HepG2 (cell line): Measurements from ENCODE around the gene DDN. TPM values are rescaled to one million over a fixed set of nuclear protein-coding genes. Genes with fewer than 3 reads are reported as not detected.

Experiments
- ATAC-seq: fragments of 200-7000 bp; cut with Tn5 transposase; 3 replicates; pipeline ENCODE4 v1.9.1; 2020; ENCODE audit warnings: mild to moderate bottlenecking, moderate library complexity
- BruUV-seq: library from RNA; stranded (reverse); fragments of 400-500 nt; replicated peaks from 2 replicates; lab custom pipeline; 2021; lab: Mats Ljungman, UMichigan
- CTCF ChIA-PET: fragments of 300-600 bp; formaldehyde crosslinking; extraction: SDS; loops from one replicate; lab custom pipeline; 2021; ENCODE audit warnings: low total read pairs, inconsistent platforms, low intra/inter-chr PET ratio; lab: Yijun Ruan, JAX
- POLR2A ChIA-PET: fragments of 350-600 bp; sonication (Branson Sonifier 250); formaldehyde crosslinking; loops from one replicate; lab custom pipeline; 2020; ENCODE audit warnings: antibody characterized with exemption, inconsistent platforms; lab: Yijun Ruan, JAX
- DNase-seq: peaks from one replicate; pipeline ENCODE4 v3.0.0-alpha.2; 2015; ENCODE audit warnings: low spot score
- FAIRE-seq: peaks from 3 replicates; lab custom pipeline; 2011; peaks lifted over from hg19 to GRCh38; lab: Jason Lieb, UNC
- H2AFZ ChIP-seq: one replicate; pipeline ENCODE4 v1.6.1; 2011; ENCODE audit warnings: low read length, inconsistent platforms
- H3K27ac ChIP-seq: fragments of 300-600 bp; 3 replicates; pipeline ENCODE4 v1.8.0; 2011; ENCODE audit warnings: mixed run types, mild to moderate bottlenecking, mixed read lengths, low read length, inconsistent platforms; ENCODE audit not compliant: insufficient read depth; ENCODE audit errors: extremely low read length
- H3K27me3 ChIP-seq, 2 experiments: fragments of 200-600 bp in 1 of 2; 2 replicates in 1 of 2; 3 replicates in 1 of 2; pipeline versions ENCODE4 v1.6.0 to v1.8.0; 2011; ENCODE audit warnings: low read length in 2 of 2, mild to moderate bottlenecking in 2 of 2, moderate library complexity in 2 of 2, inconsistent platforms in 1 of 2; ENCODE audit not compliant: insufficient read depth in 2 of 2, control insufficient read depth in 1 of 2
- H3K36me3 ChIP-seq, 2 experiments: fragments of 200-600 bp in 1 of 2; replicated peaks in 1 of 2; 2 replicates in 1 of 2; 3 replicates in 1 of 2; pipeline versions ENCODE4 v1.5.1 to v1.8.0; 2011; ENCODE audit warnings: low read length in 2 of 2, inconsistent platforms in 1 of 2; ENCODE audit not compliant: insufficient read depth in 2 of 2, control insufficient read depth in 1 of 2
- H3K4me1 ChIP-seq: 2 replicates; pipeline ENCODE4 v1.5.1; 2012; ENCODE audit warnings: low read length, inconsistent platforms; ENCODE audit not compliant: insufficient read depth
- H3K4me2 ChIP-seq: 2 replicates; pipeline ENCODE4 v1.6.0; 2011; ENCODE audit warnings: low read depth, low read length, inconsistent platforms
- H3K4me3 ChIP-seq, 3 experiments: fragments of 200-600 bp in 1 of 3; sonication (generic), shearing (Covaris generic) in 1 of 3; replicated peaks in 1 of 3; 2 replicates each; pipeline ENCODE4 v1.5.1; 2011 to 2016; ENCODE audit warnings: low read length in 3 of 3, inconsistent platforms in 2 of 3, low read depth in 2 of 3, mild to moderate bottlenecking in 2 of 3, control low read depth in 1 of 3, mixed read lengths in 1 of 3; ENCODE audit not compliant: insufficient read depth in 1 of 3
- H3K79me2 ChIP-seq: one replicate; pipeline ENCODE4 v1.6.1; 2011; ENCODE audit warnings: low read length, inconsistent platforms; ENCODE audit not compliant: insufficient read depth
- H3K9ac ChIP-seq: 2 replicates; pipeline ENCODE4 v1.6.0; 2011; ENCODE audit warnings: mild to moderate bottlenecking, low read depth, low read length, inconsistent platforms; ENCODE audit not compliant: insufficient read depth
- H3K9me3 ChIP-seq: 2 replicates; pipeline ENCODE4 v1.5.1; 2012; ENCODE audit warnings: mild to moderate bottlenecking, low read length
- H4K20me1 ChIP-seq: 2 replicates; pipeline ENCODE4 v1.6.0; 2011; ENCODE audit warnings: inconsistent platforms, mild to moderate bottlenecking, low read length, moderate library complexity; ENCODE audit not compliant: insufficient read depth
- GABPA ChIP-seq, 2 experiments: IDR thresholded peaks; 2 replicates each; pipeline ENCODE4 v1.6.1; 2011 to 2016; ENCODE audit warnings: low read depth in 2 of 2, low read length in 1 of 2, missing biosample characterization in 1 of 2, missing genetic modification characterization in 1 of 2
- POLR2G ChIP-seq: fragments of 200-400 bp; formaldehyde crosslinking; IDR thresholded peaks from 2 replicates; pipeline ENCODE4 v1.6.1; 2018; ENCODE audit warnings: mild to moderate bottlenecking, low read depth, low read length, moderate library complexity
- RELA ChIP-seq: sonication (generic); formaldehyde crosslinking; IDR thresholded peaks from 2 replicates; pipeline ENCODE4 v1.4.0; 2020; ENCODE audit warnings: missing genetic modification reagents
- SIX4 ChIP-seq: sonication (generic); formaldehyde crosslinking; IDR thresholded peaks from 2 replicates; pipeline ENCODE4 v1.4.0; 2020; ENCODE audit warnings: missing genetic modification reagents
- SMARCC2 ChIP-seq: fragments of 450-650 bp; IDR thresholded peaks from 2 replicates; pipeline ENCODE4 v1.6.1; 2017; ENCODE audit warnings: antibody characterized with exemption, mild to moderate bottlenecking
- SSRP1 ChIP-seq: IDR thresholded peaks from 2 replicates; pipeline ENCODE4 v1.6.1; 2016; ENCODE audit warnings: control low read depth
- ZNF20 ChIP-seq: sonication (generic); formaldehyde crosslinking; IDR thresholded peaks from 2 replicates; pipeline ENCODE4 v1.4.0; 2020; ENCODE audit warnings: mild to moderate bottlenecking, moderate library complexity, missing genetic modification reagents
- ZNF337 ChIP-seq: sonication (generic); formaldehyde crosslinking; IDR thresholded peaks from 2 replicates; pipeline ENCODE4 v1.5.1; 2020; ENCODE audit warnings: missing genetic modification reagents, low read depth, mild to moderate bottlenecking, borderline replicate concordance
- ZNF652 ChIP-seq: IDR thresholded peaks from 2 replicates; pipeline ENCODE4 v1.6.1; 2016; ENCODE audit warnings: low read depth, borderline replicate concordance
- ZNF768 ChIP-seq: sonication (generic); formaldehyde crosslinking; IDR thresholded peaks from 2 replicates; pipeline ENCODE4 v1.4.0; 2020; ENCODE audit warnings: missing genetic modification reagents
- WGBS: methylation state at CpG from one replicate; pipeline ENCODE4 v1.1.6; 2017; ENCODE audit warnings: low lambda C conversion rate; 5-methylcytosine and 5-hydroxymethylcytosine counted together
- in situ Hi-C: cut with HindIII; loops from 2 replicates; pipeline ENCODE4 v1.10.0; 2017; ENCODE audit warnings: low pct_unique_long_range_greater_than_20kb; ENCODE audit not compliant: extremely low pct_ligation_motif_present
- intact Hi-C: fragments of 100-400 bp; cut with micrococcal nuclease; formaldehyde crosslinking; loops from one replicate; pipeline ENCODE4 v1.10.0; 2022; ENCODE audit not compliant: unreplicated experiment
- polyA plus RNA-seq, 8 experiments: library from polyadenylated mRNA; depleted of rRNA in 3 of 8; stranded (reverse) in 7 of 8; unstranded in 1 of 8; fragments of >200 nt; fragmentation: Illumina TruSeq in 4 of 8; extraction: Trizol in 4 of 8; gene quantifications; 2 replicates each; pipeline versions ENCODE4 v1.2.1 to v1.2.3, GENCODE V29; 2011 to 2016; ENCODE audit warnings: low read depth in 4 of 8, missing spikeins in 1 of 8, mixed read lengths in 1 of 8; ENCODE audit not compliant: insufficient read depth in 1 of 8
- total RNA-seq, 5 experiments: library from RNA; depleted of rRNA; stranded (reverse); fragments of >200 nt; fragmentation: Illumina TruSeq; extraction: Trizol; gene quantifications; 2 replicates each; pipeline ENCODE4 v1.2.3, GENCODE V29; 2016; ENCODE audit warnings: low read depth in 1 of 5

The DDN gene
- total and polyA plus RNA-seq, 2 of the 13 experiments (the other 11 are each of a cell fraction or from before 2014, with no cell fraction given), result 0.24 to 0.53 TPM

- peak overlapping the region in 1 of 3 experiments; percentile 72; a peak in 1 of 6 replicates for H3K4me3 ChIP-seq
- H3K9ac ChIP-seq, result no peak overlapping the region
- no peaks in the 10 kb centered on the region for H3K79me2 ChIP-seq
- no peak overlapping the region for H2AFZ ChIP-seq
- peaks cover 24 to 91% of the 10 kb centered on the region in 2 experiments for H3K27me3 ChIP-seq
- TF ChIP-seq ZNF768 (CRISPR knock-in tag) (no peak), ZNF337 (CRISPR knock-in tag) (no peak), RELA (CRISPR knock-in tag) (peak; percentile 90; the same call in 1 of the 2 replicates), ZNF652 (peak; percentile 89)
- no peaks in the 10 kb centered on the region for H3K9me3 ChIP-seq
- in situ Hi-C loops (no loop called here), intact Hi-C loops (no loop called here)
- no peak for DNase-seq
- H3K36me3 ChIP-seq, result no peaks in the 10 kb centered on the region
- no peak overlapping the region for H3K27ac ChIP-seq
- CTCF ChIA-PET, result no interaction called here
- FAIRE-seq, result no peak
- peaks cover 46% of the 10 kb centered on the region for H3K4me1 ChIP-seq
- BruUV-seq, result no TSS peak
- POLR2A ChIA-PET, result interaction anchor here (1.6 kb wide), 1 partner anchor 12 kb away, joined by 7 read pairs; the partner anchor contains the start of gene ARF3
- 19% methylated on average over 5 of the region's 8 CpGs for WGBS
- peak overlapping the region; percentile 78; the same call in 1 of the 2 replicates for H3K4me2 ChIP-seq
- H4K20me1 ChIP-seq, result peaks cover 9% of the 10 kb centered on the region; the same call in 1 of the 2 replicates
- ATAC-seq, result no peak
Measured at GRCh38 chr12:48969160-48969771, 29.9 kb downstream of the DDN start.

GRCh38 chr12:48968467-48968866, 30.7 kb downstream of the DDN start:
- 11% methylated on average over 3 of the region's 3 CpGs for WGBS
- Histone ChIP-seq H3K4me2 (no peak overlapping the region), H4K20me1 (peaks cover 6% of the 10 kb centered on the region; the same call in 1 of the 2 replicates), H3K9me3 (no peaks in the 10 kb centered on the region), H3K36me3 (no peaks in the 10 kb centered on the region), H3K4me3 (no peak overlapping the region), H3K27ac (no peak overlapping the region), H3K9ac (no peak overlapping the region), H3K27me3 (peaks cover 24 to 83% of the 10 kb centered on the region in 2 experiments), H3K79me2 (no peaks in the 10 kb centered on the region), H3K4me1 (peaks cover 38% of the 10 kb centered on the region), H2AFZ (no peak overlapping the region)
- ATAC-seq, result no peak
- BruUV-seq, result no TSS peak
- POLR2A ChIA-PET, result interaction anchor here (1.0 to 1.6 kb wide), 2 partner anchors 11 kb away, joined by 4 to 7 read pairs; partner anchors contain the start of gene ARF3
- no peak for DNase-seq
- CTCF ChIA-PET, result no interaction called here
- in situ Hi-C loops (no loop called here), intact Hi-C loops (no loop called here)
- no peak for FAIRE-seq
- TF ChIP-seq SMARCC2 (no peak), POLR2G (no peak), SSRP1 (CRISPR knock-in tag) (no peak), GABPA (IDR thresholded peaks at IDR 0.05; ENCODE audit: low read depth, low read length) (no peak), GABPA (CRISPR knock-in tag; IDR thresholded peaks at IDR 0.05; ENCODE audit: low read depth) (no peak), SIX4 (no peak), ZNF20 (CRISPR knock-in tag) (no peak)
